GM23338 (cell line): ENCODE measurements around the gene GRID2. TPM values are rescaled to one million over a fixed set of nuclear protein-coding genes. Genes with fewer than 3 reads are reported as not detected.

Source experiments
- ATAC-seq: fragments of 200-7000 bp; cut with Tn5 transposase; 3 replicates; pipeline ENCODE4 v1.9.1; 2020
- DNase-seq: peaks from one replicate; pipeline ENCODE4 v3.0.0-alpha.2; 2015; ENCODE audit warnings: low spot score
- H2AFZ ChIP-seq: fragments of 200-600 bp; sonication (generic); 2 replicates; pipeline ENCODE4 v1.8.0; 2016; ENCODE audit warnings: antibody characterized with exemption, mild to moderate bottlenecking, moderate library complexity
- H3F3A ChIP-seq: fragments of 200-600 bp; sonication (generic); replicated peaks from 2 replicates; pipeline ENCODE4 v1.8.0; 2017; ENCODE audit warnings: antibody characterized with exemption, mixed run types, low read depth
- H3K27ac ChIP-seq: fragments of 200-600 bp; sonication (generic); 2 replicates; pipeline ENCODE4 v1.6.1; 2016; ENCODE audit warnings: low read depth
- H3K27me3 ChIP-seq: fragments of 200-600 bp; sonication (generic); 2 replicates; pipeline ENCODE4 v1.8.0; 2016; ENCODE audit warnings: mild to moderate bottlenecking, mixed run types, moderate library complexity; ENCODE audit not compliant: insufficient read depth
- H3K36me3 ChIP-seq: fragments of 200-600 bp; sonication (generic); 2 replicates; pipeline ENCODE4 v1.8.0; 2016; ENCODE audit warnings: mild to moderate bottlenecking; ENCODE audit not compliant: insufficient read depth
- H3K4me1 ChIP-seq: fragments of 200-600 bp; sonication (generic); 2 replicates; pipeline ENCODE4 v1.8.0; 2016; ENCODE audit warnings: mild to moderate bottlenecking, moderate library complexity; ENCODE audit not compliant: insufficient read depth
- H3K4me2 ChIP-seq: fragments of 200-600 bp; sonication (generic); 2 replicates; pipeline ENCODE4 v1.7.1; 2017; ENCODE audit warnings: mixed run types
- H3K4me3 ChIP-seq: fragments of 200-600 bp; sonication (generic); 2 replicates; pipeline ENCODE4 v1.6.1; 2016; ENCODE audit warnings: mixed run types
- H3K79me2 ChIP-seq: fragments of 200-600 bp; sonication (generic); replicated peaks from 2 replicates; pipeline ENCODE4 v1.8.0; 2017; ENCODE audit warnings: mild to moderate bottlenecking; ENCODE audit not compliant: insufficient read depth
- H3K9me2 ChIP-seq: fragments of 200-600 bp; sonication (generic); 2 replicates; pipeline ENCODE4 v1.8.0; 2017; ENCODE audit not compliant: insufficient read depth
- H4K20me1 ChIP-seq: fragments of 200-600 bp; sonication (generic); replicated peaks from 2 replicates; pipeline ENCODE4 v1.8.0; 2017; ENCODE audit warnings: mild to moderate bottlenecking; ENCODE audit not compliant: insufficient read depth
- H3K27ac Mint-ChIP-seq: 2 replicates; pipeline ENCODE4 v1.8.0; 2020; ENCODE audit warnings: inconsistent platforms, mild to moderate bottlenecking, moderate library complexity, mixed read lengths
- H3K27me3 Mint-ChIP-seq: 3 replicates; pipeline ENCODE4 v1.8.0; 2022; ENCODE audit warnings: low read depth, mild to moderate bottlenecking, moderate library complexity, mixed read lengths, inconsistent platforms; ENCODE audit not compliant: insufficient read depth, poor library complexity
- H3K36me3 Mint-ChIP-seq: 3 replicates; pipeline ENCODE4 v1.8.0; 2021; ENCODE audit warnings: low read depth, mild to moderate bottlenecking, inconsistent platforms, moderate library complexity, mixed read lengths
- H3K4me1 Mint-ChIP-seq: 3 replicates; pipeline ENCODE4 v1.8.0; 2020; ENCODE audit warnings: mild to moderate bottlenecking, inconsistent platforms, mixed read lengths
- H3K4me3 Mint-ChIP-seq: 3 replicates; pipeline ENCODE4 v1.8.0; 2021; ENCODE audit warnings: moderate library complexity, mild to moderate bottlenecking, inconsistent platforms, mixed read lengths
- H3K9me3 Mint-ChIP-seq: 3 replicates; pipeline ENCODE4 v1.8.0; 2020; ENCODE audit warnings: moderate library complexity, mild to moderate bottlenecking, inconsistent platforms, mixed read lengths
- CREB1 ChIP-seq: fragments of 250-450 bp; sonication (Bioruptor Pico); IDR thresholded peaks from 2 replicates; pipeline ENCODE4 v1.5.0; 2020; ENCODE audit warnings: low read depth, mild to moderate bottlenecking, moderate library complexity
- CTCF ChIP-seq, 2 experiments: fragments of 200-600 bp in 1 of 2; sonication (generic) in 1 of 2; conservative IDR thresholded peaks; 2 replicates each; pipeline versions ENCODE4 v1.5.1 to v1.6.1; 2016 to 2017; ENCODE audit warnings: antibody characterized with exemption in 2 of 2, low read depth in 2 of 2, mild to moderate bottlenecking in 2 of 2, moderate library complexity in 1 of 2
- ETS1 ChIP-seq: IDR thresholded peaks from 2 replicates; pipeline ENCODE4 v1.6.1; 2016; ENCODE audit warnings: antibody characterized with exemption
- EZH2 ChIP-seq: fragments of 200-600 bp; sonication (generic); IDR thresholded peaks from one replicate; pipeline ENCODE4 v1.8.0; 2017; ENCODE audit warnings: antibody characterized with exemption, mild to moderate bottlenecking, low read depth; ENCODE audit not compliant: unreplicated experiment
- EZH2phosphoT487 ChIP-seq: fragments of 200-600 bp; sonication (generic); IDR thresholded peaks from one replicate; pipeline ENCODE4 v1.8.1; 2018; ENCODE audit warnings: antibody characterized with exemption; ENCODE audit not compliant: unreplicated experiment
- JUNB ChIP-seq: IDR thresholded peaks from one replicate; pipeline ENCODE4 v1.6.1; 2016; ENCODE audit warnings: antibody characterized with exemption; ENCODE audit not compliant: unreplicated experiment
- NANOG ChIP-seq: IDR thresholded peaks from 2 replicates; pipeline ENCODE4 v1.6.1; 2016; ENCODE audit warnings: antibody characterized with exemption, borderline replicate concordance
- REST ChIP-seq: IDR thresholded peaks from one replicate; pipeline ENCODE4 v1.6.1; 2018; ENCODE audit warnings: antibody characterized with exemption; ENCODE audit not compliant: unreplicated experiment
- STAT1 ChIP-seq: IDR thresholded peaks from one replicate; pipeline ENCODE4 v1.6.1; 2016; ENCODE audit warnings: antibody characterized with exemption; ENCODE audit not compliant: unreplicated experiment
- ZNF114 ChIP-seq: fragments of 250-450 bp; sonication (Bioruptor Pico); IDR thresholded peaks from 2 replicates; pipeline ENCODE4 v1.5.0; 2020; ENCODE audit warnings: mild to moderate bottlenecking, moderate library complexity
- ZNF331 ChIP-seq: fragments of 250-450 bp; sonication (Bioruptor Pico); IDR thresholded peaks from 2 replicates; pipeline ENCODE4 v1.5.0; 2020; ENCODE audit warnings: low read depth, mild to moderate bottlenecking, moderate library complexity
- ZNF462 ChIP-seq: fragments of 250-450 bp; sonication (Bioruptor Pico); IDR thresholded peaks from 2 replicates; pipeline ENCODE4 v1.5.0; 2020; ENCODE audit warnings: mild to moderate bottlenecking, moderate library complexity
- polyA plus RNA-seq: library from polyadenylated mRNA; unstranded; fragments of >200 nt; fragmentation: Nextera tagmentation; extraction: Ambion mirVana; gene quantifications from 2 replicates; pipeline ENCODE4 v1.2.1, GENCODE V29; 2016
- total RNA-seq: library from RNA; depleted of rRNA; stranded (reverse); fragments of >200 nt; shearing (Covaris generic); gene quantifications from 2 replicates; pipeline ENCODE4 v1.2.3, GENCODE V29; 2014

Gene GRID2
- total and polyA plus RNA-seq, 2 experiments from 2014 or later, result 19.9 to 65.4 TPM

GRCh38 chr4:92962831-92963230 is 659.1 kb downstream of the GRID2 start:
- no peak overlapping the region; the same call in 1 of the 2 replicates for H3K27ac Mint-ChIP-seq
- DNase-seq (no peak), ATAC-seq (no peak)
- Histone ChIP-seq H3K36me3 (no peaks in the 10 kb centered on the region), H3K9me2 (no peaks in the 10 kb centered on the region), H3K4me1 (no peaks in the 10 kb centered on the region), H3K27me3 (no peaks in the 10 kb centered on the region), H3K4me3 (no peak overlapping the region), H4K20me1 (no peaks in the 10 kb centered on the region), H3F3A (no peaks in the 10 kb centered on the region), H2AFZ (no peak overlapping the region), H3K4me2 (no peak overlapping the region), H3K27ac (no peak overlapping the region), H3K79me2 (peaks cover 12% of the 10 kb centered on the region; the same call in 1 of the 2 replicates)
- H3K9me3 Mint-ChIP-seq, result no peaks in the 10 kb centered on the region
- peaks cover 6% of the 10 kb centered on the region for H3K27me3 Mint-ChIP-seq
- TF ChIP-seq EZH2 (no peak), CTCF (conservative IDR thresholded peaks at IDR 0.05; ENCODE audit: low read depth in 2 of 2) (no peak), NANOG (no peak), ETS1 (no peak), STAT1 (no peak), REST (no peak), ZNF331 (CRISPR knock-in tag) (no peak), ZNF462 (no peak), ZNF114 (no peak), CREB1 (no peak), EZH2phosphoT487 (no peak), JUNB (no peak)
- no peak overlapping the region for H3K4me3 Mint-ChIP-seq
- H3K4me1 Mint-ChIP-seq, result peaks cover 13% of the 10 kb centered on the region
- peaks cover 10% of the 10 kb centered on the region; the same call in 1 of the 3 replicates for H3K36me3 Mint-ChIP-seq
